GM12872 (cell line): ENCODE data around the gene TIMP4.

Experiments used
- CTCF ChIP-seq: IDR thresholded peaks from 3 replicates; pipeline ENCODE4 v1.5.1; 2011; ENCODE audit warnings: low read depth, mild to moderate bottlenecking, low read length, moderate library complexity; ENCODE audit not compliant: insufficient read depth

The TIMP4 gene

GRCh38 chr3:12158387-12159226 is at the start of gene TIMP4:
TIMP4 (minus strand) TSS chr3:12158912; CDS start chr3:12158840, 72 bp downstream.
- no peak for TF ChIP-seq CTCF

GRCh38 chr3:12205171-12205570 is 46.5 kb upstream of the TIMP4 start:
- no peak for TF ChIP-seq CTCF

- no peak for TF ChIP-seq CTCF
Measured at GRCh38 chr3:12201813-12202212, 43.1 kb upstream of the TIMP4 start.

- no peak for TF ChIP-seq CTCF
Measured at GRCh38 chr3:12198301-12198700, 39.6 kb upstream of the TIMP4 start.

- TF ChIP-seq CTCF, result no peak
Measured at GRCh38 chr3:12197475-12197874, 38.8 kb upstream of the TIMP4 start.

GRCh38 chr3:12196684-12197083 is 38.0 kb upstream of the TIMP4 start:
- no peak for TF ChIP-seq CTCF

GRCh38 chr3:12195231-12195630 is 36.5 kb upstream of the TIMP4 start:
- TF ChIP-seq CTCF, result no peak
